ENCODE data around the gene HSPG2. TPM values are rescaled to one million over a fixed set of nuclear protein-coding genes. Genes with fewer than 3 reads are reported as not detected.

Gene HSPG2
- total and polyA plus RNA-seq, 9 of the 15 experiments (the other 6 are each of a cell fraction or from before 2014, with no cell fraction given) = 0.14 to 160 (median 15.7) TPM

- TF ChIP-seq SIN3B (IDR thresholded peaks at IDR 0.05; ENCODE audit: low read depth) (no peak), ATF6 (CRISPR knock-in tag; IDR thresholded peaks at IDR 0.05) (no peak), ZMIZ1 (IDR thresholded peaks at IDR 0.05; ENCODE audit: low read depth in 2 of 2, low read length in 2 of 2) (peak in 1 of 2 experiments; percentile 61; a peak in 1 of 4 replicates), KLF6 (CRISPR knock-in tag; IDR thresholded peaks at IDR 0.05; ENCODE audit: borderline replicate concordance) (no peak), SMAD3 (CRISPR knock-in tag; conservative IDR thresholded peaks at IDR 0.05) (no peak), ZNF77 (CRISPR knock-in tag; IDR thresholded peaks at IDR 0.05) (no peak), ZNF707 (CRISPR knock-in tag; conservative IDR thresholded peaks at IDR 0.05) (no peak), SMC3 (conservative IDR thresholded peaks at IDR 0.05; ENCODE audit: insufficient read depth, low read depth, low read length) (peak; percentile 98), ZNF3 (CRISPR knock-in tag; IDR thresholded peaks at IDR 0.05) (no peak), RCOR1 (IDR thresholded peaks at IDR 0.05; ENCODE audit: borderline replicate concordance in 1 of 2, low read depth in 2 of 2, low read length in 2 of 2) (peak in 1 of 2 experiments; percentile 58; a peak in 1 of 4 replicates), PTBP1 (IDR thresholded peaks at IDR 0.05; ENCODE audit: low read depth, low read length) (no peak), L3MBTL2 (IDR thresholded peaks at IDR 0.05) (peak; percentile 73), NFATC3 (IDR thresholded peaks at IDR 0.05) (no peak), NONO (IDR thresholded peaks at IDR 0.05; ENCODE audit: low read depth in 2 of 2, low read length in 1 of 2) (no peak), SIX5 (IDR thresholded peaks at IDR 0.05; ENCODE audit: borderline replicate concordance in 1 of 2, insufficient read depth in 1 of 2, low read depth in 1 of 2, low read length in 2 of 2) (no peak), GABPA (tag; conservative IDR thresholded peaks at IDR 0.05; ENCODE audit: low read depth) (no peak), E2F8 (IDR thresholded peaks at IDR 0.05; ENCODE audit: low read depth, partially characterized antibody) (no peak), ZNF695 (CRISPR knock-in tag; IDR thresholded peaks at IDR 0.05) (no peak), CGGBP1 (CRISPR knock-in tag; IDR thresholded peaks at IDR 0.05) (no peak)
These were observed 26.5 kb upstream of the HSPG2 start (continued) for GRCh38 chr1:21963477-21964217.
